ENCODE data around the gene WWOX. TPM values are rescaled to one million over a fixed set of nuclear protein-coding genes. Genes with fewer than 3 reads are reported as not detected.

WWOX gene
- total RNA-seq, 1 donor from 2014 or later = 43.2 TPM

DNA sequence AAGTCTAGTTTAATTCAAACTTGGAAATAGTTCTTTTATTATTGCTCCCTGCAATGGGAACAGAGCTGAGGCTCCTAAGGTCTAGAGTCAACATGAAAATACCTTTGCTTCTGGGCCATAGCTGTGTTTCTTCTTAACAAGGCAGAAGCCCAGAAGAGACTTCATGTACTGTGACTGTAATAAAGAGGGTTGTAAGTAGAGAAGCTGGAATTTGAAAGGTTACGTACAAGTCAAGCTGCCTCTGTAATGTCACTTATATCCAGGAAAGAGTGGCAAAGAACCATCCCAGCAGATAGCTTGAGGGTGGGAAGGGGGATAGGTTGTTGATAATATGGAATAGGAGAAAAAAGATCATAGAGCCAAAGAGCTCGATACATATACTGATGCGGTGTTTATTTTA is 248.6 kb downstream of the WWOX start:
- DNase-seq (ENCODE audit: low spot score, unreplicated experiment) = no peak
- Mint-ChIP-seq H3K9me3 (ENCODE audit: low read depth) (peaks cover 14% of the 10 kb centered on the region), H3K4me1 (ENCODE audit: low read depth) (no peaks in the 10 kb centered on the region), H3K4me3 (ENCODE audit: low read depth) (no peak overlapping the region), H3K27ac (no peak overlapping the region), H3K36me3 (ENCODE audit: insufficient read depth) (peaks cover 7% of the 10 kb centered on the region), H3K27me3 (no peaks in the 10 kb centered on the region)
- TF ChIP-seq, protein P1, sequence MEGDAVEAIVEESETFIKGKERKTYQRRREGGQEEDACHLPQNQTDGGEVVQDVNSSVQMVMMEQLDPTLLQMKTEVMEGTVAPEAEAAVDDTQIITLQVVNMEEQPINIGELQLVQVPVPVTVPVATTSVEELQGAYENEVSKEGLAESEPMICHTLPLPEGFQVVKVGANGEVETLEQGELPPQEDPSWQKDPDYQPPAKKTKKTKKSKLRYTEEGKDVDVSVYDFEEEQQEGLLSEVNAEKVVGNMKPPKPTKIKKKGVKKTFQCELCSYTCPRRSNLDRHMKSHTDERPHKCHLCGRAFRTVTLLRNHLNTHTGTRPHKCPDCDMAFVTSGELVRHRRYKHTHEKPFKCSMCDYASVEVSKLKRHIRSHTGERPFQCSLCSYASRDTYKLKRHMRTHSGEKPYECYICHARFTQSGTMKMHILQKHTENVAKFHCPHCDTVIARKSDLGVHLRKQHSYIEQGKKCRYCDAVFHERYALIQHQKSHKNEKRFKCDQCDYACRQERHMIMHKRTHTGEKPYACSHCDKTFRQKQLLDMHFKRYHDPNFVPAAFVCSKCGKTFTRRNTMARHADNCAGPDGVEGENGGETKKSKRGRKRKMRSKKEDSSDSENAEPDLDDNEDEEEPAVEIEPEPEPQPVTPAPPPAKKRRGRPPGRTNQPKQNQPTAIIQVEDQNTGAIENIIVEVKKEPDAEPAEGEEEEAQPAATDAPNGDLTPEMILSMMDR (IDR thresholded peaks at IDR 0.05; ENCODE audit: unreplicated experiment) = no peak

DNA sequence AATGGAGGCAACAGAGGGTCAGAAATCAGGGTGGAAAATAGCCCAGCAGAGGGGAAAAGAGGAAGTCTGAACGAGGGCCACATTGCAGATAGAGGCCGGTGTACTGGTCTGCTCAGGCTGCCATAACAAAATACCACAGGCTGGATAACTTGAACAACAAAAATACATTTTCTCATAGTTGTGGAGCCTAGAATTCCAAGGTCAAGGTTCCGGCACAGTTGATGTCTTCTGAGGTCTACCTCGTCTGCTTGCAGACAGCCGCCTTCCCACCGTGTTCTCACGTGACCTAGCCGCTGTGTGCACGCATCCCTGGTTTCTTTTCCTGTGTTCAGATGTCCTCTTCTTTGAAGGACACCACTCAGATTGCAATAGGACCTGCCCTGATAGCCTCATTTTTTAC is 249.4 kb downstream of the WWOX start:
- no peak for DNase-seq (ENCODE audit: low spot score, unreplicated experiment)
- no peak overlapping the region for H3K4me3 Mint-ChIP-seq (ENCODE audit: low read depth)
- TF ChIP-seq, protein P1 (IDR thresholded peaks at IDR 0.05; ENCODE audit: unreplicated experiment) = no peak
- H3K9me3 Mint-ChIP-seq (ENCODE audit: low read depth) = peaks cover 14% of the 10 kb centered on the region
- no peak overlapping the region for H3K27ac Mint-ChIP-seq
- peaks cover 7% of the 10 kb centered on the region for H3K36me3 Mint-ChIP-seq (ENCODE audit: insufficient read depth)
- no peaks in the 10 kb centered on the region for H3K4me1 Mint-ChIP-seq (ENCODE audit: low read depth)
- no peaks in the 10 kb centered on the region for H3K27me3 Mint-ChIP-seq

DNA sequence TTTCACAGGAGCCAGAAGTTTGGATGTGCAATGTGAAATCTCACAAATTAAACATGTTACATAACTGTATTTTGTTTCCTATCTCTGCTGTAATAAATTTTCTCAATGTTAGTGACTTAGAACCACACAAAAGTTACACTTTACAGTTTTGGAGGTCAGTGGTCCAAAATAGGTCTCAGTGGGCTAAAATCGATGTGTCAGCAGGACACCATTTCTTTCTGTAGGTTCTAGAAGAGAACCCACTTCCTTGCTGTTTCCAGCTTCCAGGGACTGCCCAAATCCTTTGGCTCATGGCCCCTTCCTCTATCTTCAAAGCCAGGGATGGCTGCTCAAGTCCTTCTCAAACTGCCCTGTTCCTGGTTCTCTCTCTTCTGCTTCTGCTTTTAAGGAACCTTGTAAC is 252.7 kb downstream of the WWOX start:
- peaks cover 11% of the 10 kb centered on the region for H3K9me3 Mint-ChIP-seq (ENCODE audit: low read depth)
- H3K4me1 Mint-ChIP-seq (ENCODE audit: low read depth) = no peaks in the 10 kb centered on the region
- TF ChIP-seq, protein P1 (IDR thresholded peaks at IDR 0.05; ENCODE audit: unreplicated experiment) = no peak
- H3K4me3 Mint-ChIP-seq (ENCODE audit: low read depth) = no peak overlapping the region
- no peaks in the 10 kb centered on the region for H3K27me3 Mint-ChIP-seq
- no peak overlapping the region for H3K27ac Mint-ChIP-seq
- DNase-seq (ENCODE audit: low spot score, unreplicated experiment) = no peak
- peaks cover 4% of the 10 kb centered on the region for H3K36me3 Mint-ChIP-seq (ENCODE audit: insufficient read depth)

DNA sequence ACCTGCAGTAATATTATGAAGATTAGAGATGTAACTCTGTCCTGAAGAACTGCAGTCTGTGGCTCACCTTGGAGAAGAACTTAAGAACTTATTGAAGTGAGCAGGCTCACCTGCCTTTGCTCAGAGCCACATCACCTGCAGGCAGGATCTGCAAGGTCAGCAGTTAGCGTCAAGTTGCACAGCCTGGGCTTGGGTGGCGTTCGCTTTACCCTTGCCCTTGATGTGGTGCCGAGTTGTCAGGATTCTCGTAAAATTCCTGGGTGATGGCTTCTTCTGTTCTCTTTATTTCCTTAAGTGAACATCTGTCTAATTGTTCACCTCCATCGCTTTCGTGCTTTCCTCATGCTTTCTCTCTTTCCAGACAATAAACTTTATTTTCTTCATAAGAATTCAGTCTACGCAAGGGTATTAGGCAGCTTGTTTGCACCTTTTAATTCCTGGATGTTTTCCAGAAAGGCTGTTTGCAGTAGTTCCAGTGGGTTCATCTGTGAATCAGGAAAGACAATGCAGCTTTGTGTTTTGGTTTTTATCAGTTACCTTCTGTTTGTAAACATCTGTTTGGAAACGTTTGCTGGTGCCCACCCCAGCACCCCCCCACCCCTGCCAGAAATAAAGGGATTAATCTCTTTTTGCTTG is 254.3 kb downstream of the WWOX start:
- Mint-ChIP-seq H3K4me1 (ENCODE audit: low read depth) (peaks cover 1% of the 10 kb centered on the region), H3K36me3 (ENCODE audit: insufficient read depth) (peaks cover 1% of the 10 kb centered on the region), H3K27me3 (no peaks in the 10 kb centered on the region), H3K27ac (no peak overlapping the region), H3K4me3 (ENCODE audit: low read depth) (no peak overlapping the region), H3K9me3 (ENCODE audit: low read depth) (peaks cover 7% of the 10 kb centered on the region)
- TF ChIP-seq, protein P1 (IDR thresholded peaks at IDR 0.05; ENCODE audit: unreplicated experiment) = no peak
- DNase-seq (ENCODE audit: low spot score, unreplicated experiment) = no peak

DNA sequence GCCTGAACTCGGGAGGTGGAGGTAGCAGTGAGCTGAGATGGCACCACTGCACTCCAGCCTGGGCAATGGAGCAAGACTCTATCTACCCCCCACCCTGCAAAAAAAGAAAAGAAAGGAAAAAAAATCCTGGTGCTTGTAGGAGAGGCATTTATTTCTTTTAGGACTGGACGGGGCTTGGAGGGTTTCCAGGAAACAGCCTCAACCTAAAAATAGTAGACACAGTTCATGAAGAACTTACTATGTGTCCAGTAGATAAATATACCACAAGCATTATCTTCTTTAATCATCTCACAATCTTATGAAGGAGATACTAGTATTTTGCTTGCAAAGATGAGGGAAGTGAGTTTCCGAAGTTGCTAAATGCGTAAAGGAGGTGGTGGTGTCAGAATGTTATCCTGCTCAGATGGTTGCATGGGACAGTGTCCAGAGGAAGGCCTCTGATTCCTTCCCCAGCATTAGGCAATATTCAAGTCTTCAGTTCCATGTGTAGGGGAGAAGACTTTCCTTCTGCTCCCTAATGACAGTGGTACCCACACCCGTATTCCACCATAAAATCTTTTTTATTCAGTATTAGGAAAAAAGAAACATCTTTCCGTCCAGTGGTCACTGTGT is 263.2 kb downstream of the WWOX start:
- Mint-ChIP-seq H3K4me1 (ENCODE audit: low read depth) (peaks cover 10% of the 10 kb centered on the region), H3K27me3 (no peaks in the 10 kb centered on the region), H3K36me3 (ENCODE audit: insufficient read depth) (no peaks in the 10 kb centered on the region), H3K9me3 (ENCODE audit: low read depth) (no peaks in the 10 kb centered on the region), H3K27ac (no peak overlapping the region), H3K4me3 (ENCODE audit: low read depth) (no peak overlapping the region)
- DNase-seq (ENCODE audit: low spot score, unreplicated experiment) = no peak
- TF ChIP-seq, protein P1 (IDR thresholded peaks at IDR 0.05; ENCODE audit: unreplicated experiment) = no peak
